Osteoblast (primary cell): ENCODE data around the gene SCYGR5. TPM values are rescaled to one million over a fixed set of nuclear protein-coding genes. Genes with fewer than 3 reads are reported as not detected.
A peak's percentile ranks its signal among the peaks of the same experiment; 100 is the strongest.
"Not testable (repeated sequence)": the region's sequence is repeated elsewhere in the genome, so short reads cannot be mapped to it uniquely, and the experiment has no call there.

Source experiments
- DNase-seq: peaks from one replicate; pipeline ENCODE4 v3.0.0; 2011; ENCODE audit warnings: low spot score, mixed read lengths; ENCODE audit not compliant: insufficient read length; ENCODE audit errors: missing footprints
- H2AFZ ChIP-seq: 2 replicates; pipeline ENCODE4 v1.6.0; 2011; ENCODE audit warnings: mild to moderate bottlenecking, low read length
- H3K27ac ChIP-seq: 2 replicates; pipeline ENCODE4 v1.5.1; 2011; ENCODE audit warnings: mild to moderate bottlenecking, low read depth, low read length, moderate library complexity
- H3K27me3 ChIP-seq: 2 replicates; pipeline ENCODE4 v1.6.0; 2012; ENCODE audit warnings: mild to moderate bottlenecking, control low read depth, inconsistent platforms, low read length, moderate library complexity; ENCODE audit not compliant: insufficient read depth
- H3K36me3 ChIP-seq: 2 replicates; pipeline ENCODE4 v1.5.1; 2011; ENCODE audit warnings: mild to moderate bottlenecking, low read length, control low read depth, moderate library complexity; ENCODE audit not compliant: insufficient read depth
- H3K4me1 ChIP-seq: 2 replicates; pipeline ENCODE4 v1.5.1; 2011; ENCODE audit warnings: mild to moderate bottlenecking, low read length, control low read depth, moderate library complexity; ENCODE audit not compliant: insufficient read depth
- H3K4me2 ChIP-seq: 2 replicates; pipeline ENCODE4 v1.6.0; 2011; ENCODE audit warnings: mild to moderate bottlenecking, low read length; ENCODE audit not compliant: insufficient read depth
- H3K4me3 ChIP-seq: fragments of 200-600 bp; sonication (generic); 3 replicates; pipeline ENCODE4 v1.5.1; 2012; ENCODE audit warnings: mild to moderate bottlenecking, low read length, inconsistent platforms; ENCODE audit not compliant: insufficient read depth
- H3K79me2 ChIP-seq: 2 replicates; pipeline ENCODE4 v1.6.0; 2012; ENCODE audit warnings: mild to moderate bottlenecking, low read length, control low read depth, inconsistent platforms; ENCODE audit not compliant: insufficient read depth
- H3K9me3 ChIP-seq: 2 replicates; pipeline ENCODE4 v1.5.1; 2011; ENCODE audit warnings: low read depth, low read length, control low read depth
- H4K20me1 ChIP-seq: 2 replicates; pipeline ENCODE4 v1.6.0; 2012; ENCODE audit warnings: mild to moderate bottlenecking, low read length, control low read depth; ENCODE audit not compliant: insufficient read depth
- total RNA-seq: library from RNA; depleted of rRNA; stranded (reverse); fragments of >200 nt; gene quantifications from 2 replicates; pipeline ENCODE4 v1.2.3, GENCODE V29; 2012
- TF ChIP-seq, protein P1 (sequence below): IDR thresholded peaks from 2 replicates; pipeline ENCODE4 v1.5.1; 2011; ENCODE audit warnings: mild to moderate bottlenecking, low read depth, low read length, moderate library complexity; ENCODE audit errors: extremely low read depth

The SCYGR5 gene, protein sequence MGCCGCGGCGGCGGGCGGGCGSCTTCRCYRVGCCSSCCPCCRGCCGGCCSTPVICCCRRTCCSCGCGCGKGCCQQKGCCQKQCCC
- total RNA-seq = not detected in 2 replicates

DNA sequence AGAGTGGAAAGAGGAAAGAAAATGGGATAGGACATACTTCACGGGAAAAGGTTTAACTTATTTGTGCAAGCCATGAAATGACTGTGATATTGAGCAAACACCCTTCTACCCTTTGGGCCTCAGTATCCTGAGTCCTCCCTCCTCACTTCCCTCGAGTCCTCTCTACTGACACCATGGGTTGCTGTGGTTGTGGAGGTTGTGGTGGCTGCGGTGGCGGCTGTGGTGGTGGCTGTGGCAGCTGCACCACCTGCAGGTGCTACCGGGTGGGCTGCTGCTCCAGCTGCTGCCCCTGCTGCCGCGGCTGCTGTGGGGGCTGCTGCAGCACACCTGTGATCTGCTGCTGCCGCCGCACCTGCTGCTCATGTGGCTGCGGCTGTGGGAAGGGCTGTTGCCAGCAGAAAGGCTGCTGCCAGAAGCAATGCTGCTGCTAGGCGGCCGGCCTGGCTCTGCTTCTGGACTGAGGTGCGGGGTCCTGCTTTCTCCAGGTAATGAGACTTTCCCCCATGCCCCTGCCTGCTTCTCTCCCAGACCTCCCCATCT lies at the start of gene SCYGR5:
Gene SCYGR5 (plus strand): TSS at position 174 of the 540 bp plus-strand sequence. CDS start 0 bp downstream, at position 174.
- H4K20me1 ChIP-seq, H3K36me3 ChIP-seq, H3K4me3 ChIP-seq, H3K79me2 ChIP-seq, H3K9me3 ChIP-seq, H3K27me3 ChIP-seq, H2AFZ ChIP-seq, DNase-seq, H3K4me2 ChIP-seq, H3K27ac ChIP-seq, H3K4me1 ChIP-seq: not testable (repeated sequence)

DNA sequence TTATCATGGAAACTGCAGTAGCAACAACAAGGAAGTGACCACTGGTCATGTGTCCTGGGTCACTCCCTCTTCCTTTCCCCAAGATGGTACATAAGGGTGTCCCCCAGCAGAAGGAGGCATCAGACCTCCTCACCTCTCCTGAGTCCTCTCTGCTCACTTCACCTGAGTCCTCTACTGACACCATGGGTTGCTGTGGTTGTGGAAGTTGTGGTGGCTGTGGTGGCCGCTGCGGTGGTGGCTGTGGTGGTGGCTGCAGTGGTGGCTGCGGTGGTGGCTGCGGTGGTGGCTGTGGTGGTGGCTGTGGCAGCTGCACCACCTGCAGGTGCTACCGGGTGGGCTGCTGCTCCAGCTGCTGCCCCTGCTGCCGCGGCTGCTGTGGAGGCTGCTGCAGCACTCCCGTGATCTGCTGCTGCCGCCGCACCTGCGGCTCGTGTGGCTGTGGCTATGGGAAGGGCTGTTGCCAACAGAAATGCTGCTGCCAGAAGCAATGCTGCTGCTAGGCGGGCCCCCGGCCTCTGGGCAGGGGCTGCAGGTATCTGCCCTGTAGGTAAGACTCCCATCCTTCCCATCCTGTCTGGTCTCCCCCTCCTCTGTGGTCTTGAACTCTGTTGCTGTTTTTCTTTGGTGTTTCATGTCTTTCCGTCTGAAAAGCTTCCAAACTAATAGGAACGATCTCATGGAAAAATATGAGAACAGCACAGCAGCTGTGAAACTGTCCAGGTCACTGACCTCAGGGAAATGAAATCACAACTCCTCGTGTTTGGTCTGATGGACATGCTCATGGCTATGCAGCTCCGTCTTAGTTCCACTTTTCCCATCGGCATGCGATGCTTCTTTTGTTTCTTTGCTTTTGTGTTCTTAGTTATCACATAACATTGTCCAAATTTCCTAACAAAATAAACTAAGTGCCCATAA lies 49.0 kb upstream of the SCYGR5 start, which contains the start of gene SCYGR4:
Gene SCYGR4 (plus strand): TSS at position 183 of the 915 bp plus-strand sequence. CDS start 0 bp downstream, at position 183.
- no peaks in the 10 kb centered on the region for H3K4me1 ChIP-seq
- no peaks in the 10 kb centered on the region for H3K9me3 ChIP-seq
- H3K27ac ChIP-seq = no peak within 1 kb of the TSS
- H3K79me2 ChIP-seq = no peaks in the 10 kb centered on the region
- H3K4me2 ChIP-seq = peak within 1 kb of the TSS; percentile 6
- H2AFZ ChIP-seq = peak within 1 kb of the TSS; percentile 41
- no peaks in the 10 kb centered on the region for H3K36me3 ChIP-seq
- no peak within 1 kb of the TSS for H3K4me3 ChIP-seq
- H4K20me1 ChIP-seq = no peaks in the 10 kb centered on the region
- no peaks in the 10 kb centered on the region for H3K27me3 ChIP-seq
- TF ChIP-seq, protein P1, sequence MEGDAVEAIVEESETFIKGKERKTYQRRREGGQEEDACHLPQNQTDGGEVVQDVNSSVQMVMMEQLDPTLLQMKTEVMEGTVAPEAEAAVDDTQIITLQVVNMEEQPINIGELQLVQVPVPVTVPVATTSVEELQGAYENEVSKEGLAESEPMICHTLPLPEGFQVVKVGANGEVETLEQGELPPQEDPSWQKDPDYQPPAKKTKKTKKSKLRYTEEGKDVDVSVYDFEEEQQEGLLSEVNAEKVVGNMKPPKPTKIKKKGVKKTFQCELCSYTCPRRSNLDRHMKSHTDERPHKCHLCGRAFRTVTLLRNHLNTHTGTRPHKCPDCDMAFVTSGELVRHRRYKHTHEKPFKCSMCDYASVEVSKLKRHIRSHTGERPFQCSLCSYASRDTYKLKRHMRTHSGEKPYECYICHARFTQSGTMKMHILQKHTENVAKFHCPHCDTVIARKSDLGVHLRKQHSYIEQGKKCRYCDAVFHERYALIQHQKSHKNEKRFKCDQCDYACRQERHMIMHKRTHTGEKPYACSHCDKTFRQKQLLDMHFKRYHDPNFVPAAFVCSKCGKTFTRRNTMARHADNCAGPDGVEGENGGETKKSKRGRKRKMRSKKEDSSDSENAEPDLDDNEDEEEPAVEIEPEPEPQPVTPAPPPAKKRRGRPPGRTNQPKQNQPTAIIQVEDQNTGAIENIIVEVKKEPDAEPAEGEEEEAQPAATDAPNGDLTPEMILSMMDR = no peak
- DNase-seq = no peak

DNA sequence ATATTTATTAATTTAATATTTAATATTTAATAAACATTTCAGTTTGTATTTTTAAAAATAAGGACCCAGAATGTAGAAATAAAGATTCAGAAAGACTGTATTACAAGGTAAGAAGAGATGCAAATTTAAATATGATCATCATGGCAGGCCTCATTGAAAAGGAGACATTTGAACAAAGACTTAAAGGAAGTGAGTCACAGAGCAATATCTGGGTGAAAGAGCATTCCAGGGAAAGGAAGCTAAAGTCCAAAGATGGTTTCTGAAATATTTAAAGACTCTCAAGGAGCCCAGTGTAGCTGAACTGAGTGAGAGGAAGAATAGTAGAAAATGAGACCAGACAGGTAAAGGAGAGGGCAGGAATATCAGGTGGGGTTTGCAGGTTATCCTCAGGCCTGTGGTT lies 43.4 kb upstream of the SCYGR5 start:
- Histone ChIP-seq H3K4me2 (peak overlapping the region; percentile 61), H3K79me2 (no peaks in the 10 kb centered on the region), H3K4me1 (peaks cover 10% of the 10 kb centered on the region)

DNA sequence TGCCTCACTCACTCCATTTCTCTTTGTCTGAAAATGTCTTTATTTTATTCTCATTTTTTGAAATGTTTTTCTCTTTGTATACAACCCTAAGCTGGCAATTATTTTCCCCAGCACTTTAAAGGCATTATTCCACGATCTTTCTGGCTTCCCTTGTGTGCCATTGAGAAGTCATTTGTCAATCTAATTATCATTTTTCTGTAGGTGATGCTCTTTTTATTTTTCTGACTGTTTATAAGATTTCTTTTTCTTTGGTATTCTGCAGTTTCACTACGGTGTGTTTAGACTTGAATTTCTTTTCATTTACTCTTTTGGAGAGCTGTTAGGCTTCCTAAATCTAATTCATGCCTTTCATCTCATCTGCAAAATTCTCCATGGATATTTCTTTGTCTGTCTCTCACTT lies 41.2 kb upstream of the SCYGR5 start:
- Histone ChIP-seq H3K36me3 (no peaks in the 10 kb centered on the region), H3K4me3 (no peak overlapping the region), H3K27ac (no peak overlapping the region), H3K4me1 (peaks cover 10% of the 10 kb centered on the region), H3K4me2 (no peak overlapping the region), H2AFZ (peak overlapping the region; percentile 51), H4K20me1 (no peaks in the 10 kb centered on the region), H3K27me3 (no peaks in the 10 kb centered on the region), H3K79me2 (no peaks in the 10 kb centered on the region), H3K9me3 (no peaks in the 10 kb centered on the region)
- no peak for DNase-seq
- TF ChIP-seq, protein P1 = no peak

More for the DNA sequence above, 43.4 kb upstream of the SCYGR5 start:
- Histone ChIP-seq H3K36me3 (no peaks in the 10 kb centered on the region), H4K20me1 (no peaks in the 10 kb centered on the region), H3K9me3 (no peaks in the 10 kb centered on the region), H3K4me3 (no peak overlapping the region), H3K27me3 (no peaks in the 10 kb centered on the region), H2AFZ (peak overlapping the region; percentile 90), H3K27ac (peak overlapping the region; percentile 55)
- no peak for DNase-seq
- TF ChIP-seq, protein P1 = no peak
